GM12878 (cell line): Measurements from ENCODE around the gene XRCC2. TPM values are rescaled to one million over a fixed set of nuclear protein-coding genes. Genes with fewer than 3 reads are reported as not detected.

Experiments used
- ATAC-seq: fragments of 200-7000 bp; cut with Tn5 transposase; 3 replicates; pipeline ENCODE4 v1.9.1; 2020; ENCODE audit warnings: mild to moderate bottlenecking, moderate library complexity
- BruUV-seq: library from RNA; stranded (reverse); fragments of 400-500 nt; replicated peaks from 2 replicates; lab custom pipeline; 2021; lab: Mats Ljungman, UMichigan
- CTCF ChIA-PET: fragments of 300-600 bp; sonication (Branson Sonifier 250); formaldehyde crosslinking; extraction: SDS; loops from one replicate; lab custom pipeline; 2021; ENCODE audit warnings: inconsistent platforms; lab: Yijun Ruan, JAX
- POLR2A ChIA-PET: fragments of 350-600 bp; formaldehyde crosslinking; extraction: SDS; loops from one replicate; lab custom pipeline; 2021; ENCODE audit warnings: inconsistent platforms; lab: Charles Lee
- RAD21 ChIA-PET: fragments of 300-600 bp; sonication (Branson Sonifier 250); formaldehyde crosslinking; loops from one replicate; lab custom pipeline; 2023; ENCODE audit warnings: antibody characterized with exemption; ENCODE audit not compliant: unreplicated experiment; lab: Charles Lee
- SMC1A ChIA-PET: fragments of 300-600 bp; sonication (Branson Sonifier 250); formaldehyde crosslinking; loops from one replicate; lab custom pipeline; 2023; ENCODE audit not compliant: unreplicated experiment, uncharacterized antibody; lab: Charles Lee
- DNase-seq: peaks from one replicate; pipeline ENCODE4 v3.0.0-alpha.2; 2011; ENCODE audit warnings: low read depth, low spot score
- FAIRE-seq: peaks from 3 replicates; lab custom pipeline; 2011; peaks lifted over from hg19 to GRCh38; lab: Jason Lieb, UNC
- H2AFZ ChIP-seq: 2 replicates; pipeline ENCODE4 v1.6.0; 2011; ENCODE audit warnings: low read depth, low read length, control low read depth; ENCODE audit not compliant: control insufficient read depth
- H3K27ac ChIP-seq: 2 replicates; pipeline ENCODE4 v1.5.1; 2011; ENCODE audit warnings: control low read depth; ENCODE audit not compliant: control insufficient read depth, insufficient read depth
- H3K27me3 ChIP-seq, 2 experiments: replicated peaks in 1 of 2; 2 replicates each; pipeline versions ENCODE4 v1.6.0 to v1.6.1; 2011; ENCODE audit warnings: low read length in 1 of 2; ENCODE audit not compliant: control insufficient read depth in 2 of 2, insufficient read depth in 2 of 2
- H3K36me3 ChIP-seq, 2 experiments: 2 replicates each; pipeline ENCODE4 v1.5.1; 2011; ENCODE audit warnings: low read length in 1 of 2; ENCODE audit not compliant: control insufficient read depth in 2 of 2, insufficient read depth in 2 of 2
- H3K4me1 ChIP-seq: 2 replicates; pipeline ENCODE4 v1.6.1; 2011; ENCODE audit warnings: mild to moderate bottlenecking, low read length, moderate library complexity, mixed read lengths; ENCODE audit not compliant: control insufficient read depth, insufficient read depth
- H3K4me2 ChIP-seq: 2 replicates; pipeline ENCODE4 v1.6.0; 2011; ENCODE audit warnings: control low read depth; ENCODE audit not compliant: control insufficient read depth, insufficient read depth
- H3K4me3 ChIP-seq: fragments of 200-600 bp; sonication (generic); 2 replicates; pipeline ENCODE4 v1.5.1; 2016
- H3K79me2 ChIP-seq: 2 replicates; pipeline ENCODE4 v1.6.0; 2011; ENCODE audit warnings: low read length; ENCODE audit not compliant: control insufficient read depth, insufficient read depth
- H3K9ac ChIP-seq: 2 replicates; pipeline ENCODE4 v1.8.0; 2011; ENCODE audit warnings: low read length, control low read depth, mixed read lengths; ENCODE audit not compliant: control insufficient read depth, insufficient read depth
- H3K9me3 ChIP-seq: replicated peaks from 3 replicates; pipeline ENCODE4 v1.5.1; 2011; ENCODE audit warnings: mild to moderate bottlenecking, low read length; ENCODE audit not compliant: control insufficient read depth, insufficient read depth
- H4K20me1 ChIP-seq: 2 replicates; pipeline ENCODE4 v1.6.0; 2011; ENCODE audit not compliant: control insufficient read depth, insufficient read depth
- ATF3 ChIP-seq: IDR thresholded peaks from 2 replicates; pipeline ENCODE4 v1.6.1; 2011; ENCODE audit warnings: low read depth, mild to moderate bottlenecking, low read length, moderate library complexity, borderline replicate concordance; ENCODE audit errors: extremely low read depth
- BCL11A ChIP-seq: IDR thresholded peaks from 2 replicates; pipeline ENCODE4 v1.6.1; 2011; ENCODE audit warnings: low read depth, low read length
- JUNB ChIP-seq: IDR thresholded peaks from 2 replicates; pipeline ENCODE4 v1.6.1; 2016; ENCODE audit warnings: antibody characterized with exemption, mild to moderate bottlenecking
- KDM1A ChIP-seq: fragments of 200-600 bp; sonication (generic); IDR thresholded peaks from 2 replicates; pipeline ENCODE4 v1.6.1; 2016; ENCODE audit warnings: borderline replicate concordance
- MTA3 ChIP-seq: IDR thresholded peaks from 2 replicates; pipeline ENCODE4 v1.6.1; 2012; ENCODE audit warnings: low read length, inconsistent platforms, borderline replicate concordance
- SIX5 ChIP-seq: IDR thresholded peaks from 2 replicates; pipeline ENCODE4 v1.6.1; 2011; ENCODE audit warnings: mild to moderate bottlenecking, low read depth, low read length, moderate library complexity; ENCODE audit not compliant: severe bottlenecking
- SUPT20H ChIP-seq: IDR thresholded peaks from 2 replicates; pipeline ENCODE4 v1.6.1; 2011; ENCODE audit warnings: low read depth, mild to moderate bottlenecking, low read length, moderate library complexity, borderline replicate concordance; ENCODE audit not compliant: control insufficient read depth
- TAF1 ChIP-seq: IDR thresholded peaks from 2 replicates; pipeline ENCODE4 v1.6.1; 2011; ENCODE audit warnings: mild to moderate bottlenecking, low read depth, low read length, borderline replicate concordance
- WGBS: methylation state at CpG from one replicate; pipeline ENCODE4 v1.1.6; 2016; ENCODE audit warnings: low lambda C conversion rate; ENCODE audit not compliant: insufficient replicate concordance, insufficient coverage; ENCODE audit errors: missing lambda C conversion rate; 5-methylcytosine and 5-hydroxymethylcytosine counted together
- in situ Hi-C: fragments of 300-500 bp; cut with MboI; formaldehyde crosslinking; loops from 9 replicates; pipeline ENCODE4 v1.14.3; 2018; ENCODE audit warnings: mixed read lengths
- intact Hi-C: fragments of 100-400 bp; cut with micrococcal nuclease; formaldehyde crosslinking; loops from one replicate; pipeline ENCODE4 v1.14.2; 2022; ENCODE audit not compliant: unreplicated experiment
- polyA plus RNA-seq, 11 experiments: library from polyadenylated mRNA; depleted of rRNA in 4 of 11; unstranded in 6 of 11; stranded (reverse) in 5 of 11; fragments of >200 nt; fragmentation: Nextera tagmentation in 4 of 11; fragmentation: Illumina TruSeq in 1 of 11; extraction: Ambion mirVana in 4 of 11; extraction: Trizol in 1 of 11; gene quantifications; 1 replicate in 1 of 11; 2 replicates in 10 of 11; pipeline versions ENCODE4 v1.2.1 to v1.2.3, GENCODE V29; 2011 to 2016; ENCODE audit warnings: inconsistent platforms in 2 of 11, missing spikeins in 2 of 11, low read depth in 1 of 11
- total RNA-seq, 4 experiments: library from RNA; depleted of rRNA in 3 of 4; stranded (reverse); fragments of >200 nt in 3 of 4; fragmentation: Illumina TruSeq in 1 of 4; extraction: Trizol in 1 of 4; gene quantifications; 2 replicates each; pipeline versions ENCODE4 v1.2.1 to v1.2.3, GENCODE V29; 2013 to 2021
- TF ChIP-seq, protein P1 (sequence below): fragments of 450-650 bp; IDR thresholded peaks from 2 replicates; pipeline ENCODE4 v1.6.1; 2017; ENCODE audit warnings: mild to moderate bottlenecking, moderate library complexity

The XRCC2 gene
- total and polyA plus RNA-seq, 10 of the 15 experiments (the other 5 are each of a cell fraction or from before 2014, with no cell fraction given): 4.8 to 21.4 (median 13.9) TPM

- in situ Hi-C loops: no loop called here
- ChIA-PET RAD21 (interaction anchor here (1.2 to 1.4 kb wide), 2 partner anchors 112 to 337 kb away, joined by 3 read pairs; no protein-coding TSS in a partner anchor), CTCF (interaction anchor here (0.6 to 1.3 kb wide), 3 partner anchors 99 to 463 kb away, joined by 3 to 5 read pairs (median 3); no protein-coding TSS in a partner anchor), SMC1A (interaction anchor here (0.6 to 1.6 kb wide), 7 partner anchors 10 to 338 kb away, joined by 3 to 5 read pairs (median 3); no protein-coding TSS in a partner anchor), POLR2A (interaction anchor here (0.5 kb wide), 1 partner anchor 1783 kb away, joined by 3 read pairs; no protein-coding TSS in a partner anchor)
- H4K20me1 ChIP-seq: no peaks in the 10 kb centered on the region
- TF ChIP-seq MTA3 (no peak), ATF3 (no peak), KDM1A (no peak), BCL11A (no peak), TAF1 (no peak), SIX5 (no peak), SUPT20H (no peak), JUNB (no peak)
- TF ChIP-seq, protein P1, sequence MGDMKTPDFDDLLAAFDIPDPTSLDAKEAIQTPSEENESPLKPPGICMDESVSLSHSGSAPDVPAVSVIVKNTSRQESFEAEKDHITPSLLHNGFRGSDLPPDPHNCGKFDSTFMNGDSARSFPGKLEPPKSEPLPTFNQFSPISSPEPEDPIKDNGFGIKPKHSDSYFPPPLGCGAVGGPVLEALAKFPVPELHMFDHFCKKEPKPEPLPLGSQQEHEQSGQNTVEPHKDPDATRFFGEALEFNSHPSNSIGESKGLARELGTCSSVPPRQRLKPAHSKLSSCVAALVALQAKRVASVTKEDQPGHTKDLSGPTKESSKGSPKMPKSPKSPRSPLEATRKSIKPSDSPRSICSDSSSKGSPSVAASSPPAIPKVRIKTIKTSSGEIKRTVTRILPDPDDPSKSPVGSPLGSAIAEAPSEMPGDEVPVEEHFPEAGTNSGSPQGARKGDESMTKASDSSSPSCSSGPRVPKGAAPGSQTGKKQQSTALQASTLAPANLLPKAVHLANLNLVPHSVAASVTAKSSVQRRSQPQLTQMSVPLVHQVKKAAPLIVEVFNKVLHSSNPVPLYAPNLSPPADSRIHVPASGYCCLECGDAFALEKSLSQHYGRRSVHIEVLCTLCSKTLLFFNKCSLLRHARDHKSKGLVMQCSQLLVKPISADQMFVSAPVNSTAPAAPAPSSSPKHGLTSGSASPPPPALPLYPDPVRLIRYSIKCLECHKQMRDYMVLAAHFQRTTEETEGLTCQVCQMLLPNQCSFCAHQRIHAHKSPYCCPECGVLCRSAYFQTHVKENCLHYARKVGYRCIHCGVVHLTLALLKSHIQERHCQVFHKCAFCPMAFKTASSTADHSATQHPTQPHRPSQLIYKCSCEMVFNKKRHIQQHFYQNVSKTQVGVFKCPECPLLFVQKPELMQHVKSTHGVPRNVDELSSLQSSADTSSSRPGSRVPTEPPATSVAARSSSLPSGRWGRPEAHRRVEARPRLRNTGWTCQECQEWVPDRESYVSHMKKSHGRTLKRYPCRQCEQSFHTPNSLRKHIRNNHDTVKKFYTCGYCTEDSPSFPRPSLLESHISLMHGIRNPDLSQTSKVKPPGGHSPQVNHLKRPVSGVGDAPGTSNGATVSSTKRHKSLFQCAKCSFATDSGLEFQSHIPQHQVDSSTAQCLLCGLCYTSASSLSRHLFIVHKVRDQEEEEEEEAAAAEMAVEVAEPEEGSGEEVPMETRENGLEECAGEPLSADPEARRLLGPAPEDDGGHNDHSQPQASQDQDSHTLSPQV: no peak
- intact Hi-C loops: loop anchor here (10.0 kb wide), 1 partner anchor 239 kb away; the partner anchor contains the start of gene KMT2C
- no TSS peak for BruUV-seq
- H3K36me3 ChIP-seq: no peaks in the 10 kb centered on the region
- whole genome bisulfite sequencing: 98% methylated on average over 2 of the region's 2 CpGs
- DNase-seq (no peak), FAIRE-seq (no peak), ATAC-seq (no peak)
- H3K27ac ChIP-seq: no peak overlapping the region
- peak overlapping the region; percentile 11; the same call in 1 of the 2 replicates for H3K4me2 ChIP-seq
- no peaks in the 10 kb centered on the region; the same call in 2 of the 3 replicates for H3K9me3 ChIP-seq
- H2AFZ ChIP-seq: peak overlapping the region; percentile 37
- no peak overlapping the region for H3K9ac ChIP-seq
- no peaks in the 10 kb centered on the region for H3K27me3 ChIP-seq
- H3K4me1 ChIP-seq: no peaks in the 10 kb centered on the region
- H3K79me2 ChIP-seq: peaks cover 45% of the 10 kb centered on the region
- peak overlapping the region; percentile 37; the same call in 1 of the 2 replicates for H3K4me3 ChIP-seq
Measured at GRCh38 chr7:152673897-152674296, 2.0 kb downstream of the XRCC2 start.
